Measurements from ENCODE around the gene ZFY. TPM values are rescaled to one million over a fixed set of nuclear protein-coding genes. Genes with fewer than 3 reads are reported as not detected.

The ZFY gene
- polyA plus RNA-seq, 1 donor (not counting 4 experiments of a cell fraction or from before 2014, with no cell fraction given), result not detected

DNA sequence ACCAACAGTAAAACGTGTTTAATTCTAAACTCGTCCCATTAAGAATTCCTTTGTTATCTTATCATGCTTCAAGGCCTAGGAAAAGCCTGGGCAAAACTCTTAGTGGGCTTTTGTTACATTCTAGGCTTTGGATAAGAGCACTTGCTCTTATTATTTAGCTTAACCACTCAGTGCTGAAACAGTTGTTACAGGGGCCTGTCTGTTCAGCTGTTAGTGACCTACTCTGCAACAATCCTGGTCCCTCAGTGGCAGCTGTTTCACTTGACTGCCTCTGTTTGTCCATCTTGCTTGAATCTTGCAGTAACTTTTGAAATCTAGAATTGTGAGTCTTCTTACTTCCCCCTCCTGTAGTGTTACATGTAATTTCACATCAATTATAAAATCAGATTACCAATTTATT lies 88.4 kb downstream of the ZFY start:
- H3K36me3 ChIP-seq (ENCODE audit: control insufficient read depth in 2 of 2, extremely low read depth in 1 of 2, insufficient read depth in 2 of 2, low read length in 2 of 2), result no peaks in the 10 kb centered on the region
- dilution Hi-C loops (cut with MboI; ENCODE audit: extremely low pct_ligation_motif_present, low sequenced_read_pairs), result no loop called here

GRCh38 chrY:3025357-3025756 lies 90.2 kb downstream of the ZFY start:
- DNase-seq (ENCODE audit: low read depth, low spot score) (no peak), FAIRE-seq (no peak)
- H3K9me1 ChIP-seq (ENCODE audit: control insufficient read depth, extremely low read depth, insufficient read depth, low read length), result no peaks in the 10 kb centered on the region

More for the DNA sequence above, 88.4 kb downstream of the ZFY start:
- no peaks in the 10 kb centered on the region for H3K9me1 ChIP-seq (ENCODE audit: control insufficient read depth, extremely low read depth, insufficient read depth, low read length)
- H3K27ac ChIP-seq (ENCODE audit: control insufficient read depth, insufficient read depth, low read length), result no peak overlapping the region
- no peak overlapping the region for H3K4me3 ChIP-seq (ENCODE audit: control insufficient read depth in 2 of 3, extremely low read depth in 1 of 3, insufficient read depth in 2 of 3, low read depth in 1 of 3, low read length in 3 of 3)
- no peak overlapping the region for H3K4me2 ChIP-seq (ENCODE audit: control insufficient read depth, extremely low read depth, insufficient read depth, low read depth, low read length)
- DNase-seq (ENCODE audit: low read depth, low spot score) (no peak), FAIRE-seq (no peak)
- H3K9me3 ChIP-seq (ENCODE audit: control insufficient read depth, low read depth, low read length), result no peaks in the 10 kb centered on the region
- H3K79me2 ChIP-seq (ENCODE audit: control insufficient read depth, insufficient read depth, low read length), result no peaks in the 10 kb centered on the region
- no peak overlapping the region for H3K9ac ChIP-seq (ENCODE audit: control insufficient read depth, extremely low read depth, insufficient read depth, low read length)
- no peaks in the 10 kb centered on the region for H3K27me3 ChIP-seq (ENCODE audit: control insufficient read depth, extremely low read depth, insufficient read depth, low read length)
- no peaks in the 10 kb centered on the region for H4K20me1 ChIP-seq (ENCODE audit: control insufficient read depth, extremely low read depth, insufficient read depth, low read length)
- no peak overlapping the region for H2AFZ ChIP-seq (ENCODE audit: control insufficient read depth, low read length)
- TF ChIP-seq, protein P1, sequence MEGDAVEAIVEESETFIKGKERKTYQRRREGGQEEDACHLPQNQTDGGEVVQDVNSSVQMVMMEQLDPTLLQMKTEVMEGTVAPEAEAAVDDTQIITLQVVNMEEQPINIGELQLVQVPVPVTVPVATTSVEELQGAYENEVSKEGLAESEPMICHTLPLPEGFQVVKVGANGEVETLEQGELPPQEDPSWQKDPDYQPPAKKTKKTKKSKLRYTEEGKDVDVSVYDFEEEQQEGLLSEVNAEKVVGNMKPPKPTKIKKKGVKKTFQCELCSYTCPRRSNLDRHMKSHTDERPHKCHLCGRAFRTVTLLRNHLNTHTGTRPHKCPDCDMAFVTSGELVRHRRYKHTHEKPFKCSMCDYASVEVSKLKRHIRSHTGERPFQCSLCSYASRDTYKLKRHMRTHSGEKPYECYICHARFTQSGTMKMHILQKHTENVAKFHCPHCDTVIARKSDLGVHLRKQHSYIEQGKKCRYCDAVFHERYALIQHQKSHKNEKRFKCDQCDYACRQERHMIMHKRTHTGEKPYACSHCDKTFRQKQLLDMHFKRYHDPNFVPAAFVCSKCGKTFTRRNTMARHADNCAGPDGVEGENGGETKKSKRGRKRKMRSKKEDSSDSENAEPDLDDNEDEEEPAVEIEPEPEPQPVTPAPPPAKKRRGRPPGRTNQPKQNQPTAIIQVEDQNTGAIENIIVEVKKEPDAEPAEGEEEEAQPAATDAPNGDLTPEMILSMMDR (optimal IDR thresholded peaks at IDR 0.05 in 1 of 3, IDR thresholded peaks at IDR 0.05 in 1 of 3, conservative IDR thresholded peaks at IDR 0.05 in 1 of 3; ENCODE audit: extremely low read depth in 1 of 3, insufficient read depth in 2 of 3, low read length in 3 of 3), result no peak
- H3K4me1 ChIP-seq (ENCODE audit: control insufficient read depth, extremely low read depth, insufficient read depth, low read length), result no peaks in the 10 kb centered on the region

More at GRCh38 chrY:3025357-3025756, 90.2 kb downstream of the ZFY start:
- Histone ChIP-seq H3K4me1 (ENCODE audit: control insufficient read depth, extremely low read depth, insufficient read depth, low read length) (no peaks in the 10 kb centered on the region), H3K27me3 (ENCODE audit: control insufficient read depth, extremely low read depth, insufficient read depth, low read length) (no peaks in the 10 kb centered on the region), H3K36me3 (ENCODE audit: control insufficient read depth in 2 of 2, extremely low read depth in 1 of 2, insufficient read depth in 2 of 2, low read length in 2 of 2) (no peaks in the 10 kb centered on the region), H3K4me2 (ENCODE audit: control insufficient read depth, extremely low read depth, insufficient read depth, low read depth, low read length) (no peak overlapping the region), H3K79me2 (ENCODE audit: control insufficient read depth, insufficient read depth, low read length) (no peaks in the 10 kb centered on the region), H2AFZ (ENCODE audit: control insufficient read depth, low read length) (no peak overlapping the region), H3K9me3 (ENCODE audit: control insufficient read depth, low read depth, low read length) (no peaks in the 10 kb centered on the region), H4K20me1 (ENCODE audit: control insufficient read depth, extremely low read depth, insufficient read depth, low read length) (no peaks in the 10 kb centered on the region), H3K27ac (ENCODE audit: control insufficient read depth, insufficient read depth, low read length) (no peak overlapping the region), H3K4me3 (ENCODE audit: control insufficient read depth in 2 of 3, extremely low read depth in 1 of 3, insufficient read depth in 2 of 3, low read depth in 1 of 3, low read length in 3 of 3) (no peak overlapping the region), H3K9ac (ENCODE audit: control insufficient read depth, extremely low read depth, insufficient read depth, low read length) (no peak overlapping the region)
- TF ChIP-seq, protein P1 (optimal IDR thresholded peaks at IDR 0.05 in 1 of 3, IDR thresholded peaks at IDR 0.05 in 1 of 3, conservative IDR thresholded peaks at IDR 0.05 in 1 of 3; ENCODE audit: extremely low read depth in 1 of 3, insufficient read depth in 2 of 3, low read length in 3 of 3), result no peak
- no peak for TF ChIP-seq EZH2 (IDR thresholded peaks at IDR 0.05; ENCODE audit: low read length)
- dilution Hi-C loops (cut with MboI; ENCODE audit: extremely low pct_ligation_motif_present, low sequenced_read_pairs), result no loop called here

Small RNA genes lying within 50 kb of the gene (small RNA-seq; reads per million reads assigned to genes)
- 0 reads per million in 3 experiments for gene EEF1A1P41 (ENCODE audit: insufficient read length in 3 of 3, low read depth in 3 of 3, low replicate concordance in 1 of 3)

Other genes starting within 250 kb of the ZFY start
- not detected in 3 replicates for gene SRY, start 147.7 kb upstream of the ZFY start, polyA plus RNA-seq
- gene RPS4Y1, start 93.8 kb upstream of the ZFY start, polyA plus RNA-seq, result not detected in 3 replicates

Data from keratinocyte (primary cell).